Pancreas (tissue), 10 donors: ENCODE results near the gene GJA10. TPM values are rescaled to one million over a fixed set of nuclear protein-coding genes. Genes with fewer than 3 reads are reported as not detected.

ENCODE experiments used
- ATAC-seq, 4 donors: fragments of 200-7000 bp; cut with Tn5 transposase; one replicate each; pipeline versions ENCODE4 v1.8.0 to v1.9.1; 2020; ENCODE audit warnings: mild to moderate bottlenecking in 4 of 4, moderate library complexity in 4 of 4
- DNase-seq, 6 donors: peaks; one replicate each; pipeline ENCODE4 v3.0.0-alpha.2; 2020
- FAIRE-seq: peaks from 2 replicates; lab custom pipeline; 2012; peaks lifted over from hg19 to GRCh38; lab: Jason Lieb, UNC
- H3K27ac ChIP-seq, 4 donors: fragments of 200-600 bp; sonication (generic); 1 replicate in 3 of 4; 2 replicates in 1 of 4; pipeline versions ENCODE4 v1.5.0 to v1.8.0; 2020
- H3K27me3 ChIP-seq, 4 donors: fragments of 200-600 bp; one replicate each; pipeline ENCODE4 v1.8.0; 2021
- H3K36me3 ChIP-seq, 3 donors: fragments of 200-600 bp; sonication (generic) in 1 of 3; one replicate each; pipeline versions ENCODE4 v1.5.0 to v1.8.0; 2020 to 2021
- H3K4me1 ChIP-seq, 3 donors: fragments of 200-600 bp; one replicate each; pipeline ENCODE4 v1.8.0; 2021
- H3K4me3 ChIP-seq, 4 donors: fragments of 200-600 bp; sonication (generic) in 2 of 4; one replicate each; pipeline versions ENCODE4 v1.5.0 to v1.8.0; 2020 to 2021
- H3K9me3 ChIP-seq, 4 donors: fragments of 200-600 bp; one replicate each; pipeline ENCODE4 v1.8.0; 2021
- CTCF ChIP-seq, 4 donors: fragments of 200-600 bp; sonication (generic) in 3 of 4; IDR thresholded peaks; one replicate each; pipeline versions ENCODE4 v1.5.0 to v1.8.0; 2021; ENCODE audit warnings: antibody characterized with exemption in 4 of 4
- WGBS, 2 donors: extraction: QIAGEN DNeasy Blood & Tissue Kit; methylation state at CpG; one replicate each; pipeline ENCODE4 v1.1.7; 2013; 5-methylcytosine and 5-hydroxymethylcytosine counted together
- intact Hi-C, 3 donors: fragments of 100-400 bp; cut with DNase I; formaldehyde crosslinking; loops; one replicate each; pipeline versions ENCODE4 v1.11.1 to v1.14.2; 2022
- polyA plus RNA-seq, 2 donors: library from polyadenylated mRNA; stranded (reverse); fragments of 200-250 nt; gene quantifications; one replicate each; pipeline ENCODE4 v1.2.3, GENCODE V29; 2013
- total RNA-seq, 6 donors: library from RNA; stranded (reverse); fragmentation: NEBNext Ultra II Directional in 4 of 6; extraction: Animal tissue kit (Norgen Biotek cat#: 25700) in 4 of 6; gene quantifications; one replicate each; pipeline versions ENCODE4 v1.2.1 to v1.2.4, GENCODE V29; 2021 to 2023
- donor health status: healthy with polysubstance abuse.
- donor health status: DM: no; HTN: no; CAD: no; lungs with moderate emphysema.
- donor health status: DM: no; HTN: no; CAD: no.
- donor health status: control.
- donor health status: control.
- donor health status: Bipolar disorder and iron deficiency.
- donor health status: DM: yes; HTN: yes; CAD: no.
- donor health status: DM: no; HTN: no; CAD: no.
- donor health status: DM: no; HTN: no; CAD: no.
- donor health status: DM: yes; HTN: yes; CAD: no.

The GJA10 gene
- total and polyA plus RNA-seq, 8 donors, result not detected

- H3K36me3 ChIP-seq, result peaks cover 0 to 3% (median 0%) of the 10 kb centered on the region in 3 donors
- no peaks in the 10 kb centered on the region for H3K27me3 ChIP-seq
- TF ChIP-seq CTCF (IDR thresholded peaks at IDR 0.05), result no peak
- no peak overlapping the region for H3K27ac ChIP-seq
- H3K9me3 ChIP-seq, result no peaks in the 10 kb centered on the region
- DNase-seq, result no peak
- no peak for ATAC-seq
- 90 to 91% methylated on average over 5 of the region's 5 CpGs for WGBS, 2 donors
- FAIRE-seq, result no peak
- H3K4me1 ChIP-seq, result peaks cover 0 to 3% (median 0%) of the 10 kb centered on the region in 3 donors
- intact Hi-C loops, result no loop called here
- H3K4me3 ChIP-seq, result no peak overlapping the region
Observed at GRCh38 chr6:89927264-89927663, 33.0 kb downstream of the GJA10 start.

- H3K36me3 ChIP-seq, result peaks cover 0 to 5% (median 0%) of the 10 kb centered on the region in 3 donors
- no peak overlapping the region for H3K27ac ChIP-seq
- ATAC-seq (no peak), DNase-seq (no peak), FAIRE-seq (no peak)
- no peaks in the 10 kb centered on the region for H3K9me3 ChIP-seq
- peaks cover 0 to 3% (median 0%) of the 10 kb centered on the region in 3 donors for H3K4me1 ChIP-seq
- no peak overlapping the region for H3K4me3 ChIP-seq
- TF ChIP-seq CTCF (IDR thresholded peaks at IDR 0.05), result no peak
- no peaks in the 10 kb centered on the region for H3K27me3 ChIP-seq
- intact Hi-C loops, result no loop called here
- 60 to 68% methylated on average over 6 of the region's 6 CpGs for WGBS, 2 donors
Observed at GRCh38 chr6:89927791-89928550, 33.7 kb downstream of the GJA10 start.

- 74 to 84% methylated on average over 6 of the region's 6 CpGs for WGBS, 2 donors
- ATAC-seq (no peak), DNase-seq (no peak), FAIRE-seq (no peak)
- TF ChIP-seq CTCF (IDR thresholded peaks at IDR 0.05), result no peak
- Histone ChIP-seq H3K9me3 (no peaks in the 10 kb centered on the region), H3K27ac (no peak overlapping the region), H3K4me3 (no peak overlapping the region), H3K4me1 (peaks cover 0 to 3% (median 0%) of the 10 kb centered on the region in 3 donors), H3K36me3 (peaks cover 0 to 5% (median 0%) of the 10 kb centered on the region in 3 donors), H3K27me3 (no peaks in the 10 kb centered on the region)
- intact Hi-C loops, result no loop called here
Observed at GRCh38 chr6:89928604-89929003, 34.3 kb downstream of the GJA10 start.

- Histone ChIP-seq H3K4me3 (no peak overlapping the region), H3K4me1 (peaks cover 0 to 3% (median 0%) of the 10 kb centered on the region in 3 donors), H3K27me3 (no peaks in the 10 kb centered on the region), H3K27ac (no peak overlapping the region), H3K9me3 (no peaks in the 10 kb centered on the region), H3K36me3 (peaks cover 0 to 5% (median 0%) of the 10 kb centered on the region in 3 donors)
- DNase-seq, result no peak
- intact Hi-C loops, result loop anchor here in 1 of 3 donors (10.0 kb wide), 1 partner anchor 554 kb away; no protein-coding TSS in a partner anchor
- WGBS, 2 donors, result 91 to 96% methylated on average over 5 of the region's 5 CpGs
- no peak for ATAC-seq
- TF ChIP-seq CTCF (IDR thresholded peaks at IDR 0.05), result no peak
- no peak for FAIRE-seq
Observed at GRCh38 chr6:89930789-89931188, 36.5 kb downstream of the GJA10 start.
